HL-60/S4 (cell line): ENCODE data around the gene ZNF888.
"Not testable (repeated sequence)": the region's sequence is repeated elsewhere in the genome, so short reads cannot be mapped to it uniquely, and the experiment has no call there.

ENCODE experiments used
- in situ Hi-C: fragments of 300-500 bp; cut with MboI; formaldehyde crosslinking; loops from 2 replicates; pipeline ENCODE4 v1.14.3; 2022; ENCODE audit warnings: low sequenced_read_pairs

The ZNF888 gene

DNA sequence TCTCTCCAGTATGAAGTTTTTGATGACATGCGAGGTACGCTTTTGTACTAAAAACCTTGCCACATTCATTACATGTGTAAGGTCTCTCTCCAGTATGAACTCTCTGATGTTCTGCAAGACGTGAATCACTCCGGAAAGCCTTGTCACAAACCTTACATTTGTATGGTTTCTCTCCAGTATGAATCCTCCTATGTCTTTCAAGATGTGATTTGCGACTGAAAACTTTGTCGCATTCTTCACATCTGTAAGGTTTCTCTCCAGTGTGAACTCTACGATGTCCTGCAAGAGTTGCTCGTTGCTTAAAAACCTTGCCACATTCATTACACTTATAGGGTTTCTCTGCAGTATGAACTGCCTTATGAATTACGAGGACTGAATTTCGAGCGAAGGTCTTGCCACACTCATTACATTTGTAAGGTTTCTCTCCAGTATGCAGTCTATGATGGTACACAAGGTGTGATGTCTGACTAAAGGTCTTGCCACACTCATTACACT is 42.3 kb downstream of the ZNF888 start:
- in situ Hi-C loops = no loop called here

DNA sequence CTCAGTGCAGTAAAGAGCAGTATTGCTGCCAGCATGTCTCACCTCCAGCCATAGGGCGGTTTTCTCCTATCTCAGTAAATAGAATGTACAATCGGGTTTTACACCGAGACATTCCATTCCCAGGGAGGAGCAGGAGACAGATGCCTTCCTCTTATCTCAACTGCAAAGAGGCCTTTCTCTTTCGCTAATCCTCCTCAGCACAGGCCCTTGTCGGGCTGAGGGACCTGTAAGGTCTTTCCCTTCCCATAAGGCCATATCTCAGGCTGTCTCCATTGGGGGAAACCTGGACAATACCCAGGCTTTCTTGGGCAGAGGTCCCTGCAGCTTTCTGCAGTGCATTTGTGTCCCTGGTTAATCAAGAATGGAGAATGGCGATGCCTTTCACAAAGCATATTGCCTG is 50.2 kb downstream of the ZNF888 start:
- in situ Hi-C loops = not testable (repeated sequence)

DNA sequence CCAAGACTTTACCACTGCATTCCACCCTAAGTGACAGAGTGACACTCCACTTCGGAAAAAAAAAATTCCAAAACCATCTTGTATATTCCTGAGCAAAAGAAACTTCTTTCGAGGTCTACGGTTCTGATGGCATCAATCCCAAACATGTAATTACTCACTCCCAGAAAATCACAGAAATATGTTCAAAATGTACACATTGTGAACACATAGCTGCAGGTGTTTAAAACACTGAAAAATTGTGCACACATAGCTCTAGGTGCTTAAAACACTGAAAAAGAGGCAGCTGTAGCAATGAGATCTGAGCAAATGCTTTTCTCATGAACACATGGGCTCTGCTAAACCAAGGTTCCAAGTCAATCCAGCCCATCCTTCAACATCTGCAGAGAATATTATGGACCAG is 51.8 kb downstream of the ZNF888 start:
- in situ Hi-C loops = no loop called here

DNA sequence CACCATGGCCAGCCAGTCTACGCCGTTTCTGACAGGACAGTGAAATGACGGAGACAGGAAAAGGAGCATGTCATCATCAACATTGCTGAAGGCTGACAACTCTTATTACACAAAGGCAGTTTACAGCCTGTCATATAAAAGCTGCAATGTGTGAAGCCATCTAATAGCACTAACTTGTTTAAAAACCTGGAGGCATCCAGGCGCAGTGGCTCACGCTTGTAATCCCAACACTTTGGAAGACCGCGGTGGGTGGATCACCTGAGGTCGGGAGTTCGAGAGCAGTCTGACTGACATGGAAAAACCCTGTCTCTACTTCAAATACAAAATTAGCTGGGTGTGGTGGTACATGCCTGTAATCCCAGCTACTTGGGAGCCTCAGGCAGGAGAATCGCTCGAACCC is 55.2 kb downstream of the ZNF888 start:
- in situ Hi-C loops = not testable (repeated sequence)

DNA sequence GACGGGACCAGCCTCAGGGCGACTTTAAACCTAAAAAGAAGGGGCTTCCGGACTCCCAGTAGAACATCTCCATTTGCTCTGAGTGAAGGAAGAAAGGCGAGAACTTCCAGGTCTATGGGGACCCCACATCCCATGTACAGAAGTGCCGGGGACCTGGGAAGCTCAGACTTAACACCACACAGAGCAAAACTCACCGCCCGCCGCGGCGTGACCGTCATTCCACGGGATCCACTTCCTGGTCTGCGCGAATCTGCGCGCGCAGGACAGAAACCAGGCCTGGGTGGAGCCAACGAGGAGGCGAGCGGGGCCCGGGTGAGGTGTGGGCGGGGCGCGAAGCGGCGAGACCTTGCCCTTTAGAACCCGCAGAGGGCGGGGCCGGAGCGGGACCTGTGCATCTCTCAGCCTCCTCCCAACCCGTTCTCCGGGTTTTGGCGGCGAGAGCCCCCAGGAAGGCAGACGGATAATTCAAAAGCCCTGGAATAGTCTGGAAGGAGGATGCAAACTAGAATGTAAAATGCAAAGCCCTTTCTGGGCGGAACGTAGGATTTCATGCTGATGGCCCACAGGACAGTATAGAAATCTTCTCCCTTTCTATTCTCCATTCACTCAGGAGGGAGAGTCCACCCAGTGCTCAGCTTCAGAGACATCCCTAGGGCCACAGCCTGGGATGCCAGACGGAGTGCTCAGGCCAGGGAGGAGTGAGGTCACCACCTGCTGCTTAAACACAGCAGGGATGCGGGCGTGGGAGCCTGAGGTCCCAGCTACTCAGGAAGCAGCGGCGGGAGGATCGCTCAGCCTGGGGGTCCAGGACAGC is 65.6 kb downstream of the ZNF888 start, which contains the start of gene ZNF468:
TSS of gene ZNF468 (minus strand) at position 242 of the 814 bp plus-strand sequence. CDS start 3,347 bp downstream, outside the sequence.
- in situ Hi-C loops = not testable (repeated sequence)

DNA sequence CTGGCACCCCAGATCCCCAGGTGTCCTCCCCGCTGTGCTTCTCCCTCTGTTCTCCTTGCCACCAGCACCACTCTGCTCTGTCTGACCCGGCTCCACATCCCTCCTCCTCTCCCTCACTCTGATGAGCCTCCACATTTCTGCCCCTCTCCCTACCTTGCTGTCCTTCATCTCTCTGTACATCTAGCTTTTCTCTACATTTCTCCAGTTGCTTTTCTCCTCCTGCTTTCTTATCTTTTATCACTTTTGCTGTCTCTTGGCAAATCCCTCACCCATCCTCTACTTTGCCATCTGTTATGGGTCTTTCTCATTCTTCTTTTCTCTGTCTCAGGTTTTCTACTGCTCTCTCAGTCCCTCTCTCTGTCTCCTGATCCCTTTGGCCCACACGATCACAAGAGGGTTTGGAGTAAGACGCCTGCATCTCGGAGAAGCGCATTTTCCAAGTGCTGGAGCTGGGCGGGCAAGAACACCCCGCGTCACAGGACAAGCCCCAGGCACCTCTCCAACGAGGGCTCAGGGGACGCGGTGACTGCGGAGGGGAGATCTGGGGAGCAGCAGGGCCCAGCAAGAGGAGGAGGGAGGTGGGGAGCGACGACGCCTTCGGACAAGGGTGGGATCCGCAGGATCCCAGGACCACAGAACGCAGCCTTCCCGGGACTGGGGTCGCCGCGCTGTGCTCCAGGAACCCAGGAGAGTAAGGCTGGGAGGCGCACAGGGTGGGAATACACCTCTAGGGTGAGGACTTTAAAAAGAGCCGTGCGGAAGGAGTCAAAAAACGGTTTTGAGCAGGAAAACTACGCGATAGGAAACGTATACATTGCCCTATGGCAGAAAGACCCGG is 66.5 kb downstream of the ZNF888 start:
- in situ Hi-C loops = not testable (repeated sequence)
